HepG2 (cell line): ENCODE data around the gene ELP1. TPM values are rescaled to one million over a fixed set of nuclear protein-coding genes. Genes with fewer than 3 reads are reported as not detected.

Experiments used
- CCDC6 ChIP-seq: sonication (generic); formaldehyde crosslinking; IDR thresholded peaks from 2 replicates; pipeline ENCODE4 v1.8.1; 2022; ENCODE audit warnings: mild to moderate bottlenecking, missing genetic modification reagents, moderate library complexity
- ETV6 ChIP-seq: sonication (generic); formaldehyde crosslinking; conservative IDR thresholded peaks from 2 replicates; pipeline ENCODE4 v1.4.0; 2020; ENCODE audit warnings: missing genetic modification reagents
- FOXK1 ChIP-seq: sonication (generic); formaldehyde crosslinking; IDR thresholded peaks from 2 replicates; pipeline ENCODE4 v1.4.0; 2020; ENCODE audit warnings: low read depth, missing genetic modification reagents, borderline replicate concordance
- NR1H2 ChIP-seq: sonication (generic); formaldehyde crosslinking; IDR thresholded peaks from 2 replicates; pipeline ENCODE4 v1.8.1; 2022; ENCODE audit warnings: low read depth, missing genetic modification reagents, borderline replicate concordance
- PHF21A ChIP-seq: sonication (generic); formaldehyde crosslinking; IDR thresholded peaks from 2 replicates; pipeline ENCODE4 v1.5.0; 2020; ENCODE audit warnings: mild to moderate bottlenecking, missing genetic modification reagents
- SNRNP70 ChIP-seq: fragments of 200-400 bp; formaldehyde crosslinking; IDR thresholded peaks from 2 replicates; pipeline ENCODE4 v1.6.1; 2017; ENCODE audit warnings: mild to moderate bottlenecking, low read depth, low read length, moderate library complexity
- ZBTB10 ChIP-seq: sonication (generic); formaldehyde crosslinking; IDR thresholded peaks from 2 replicates; pipeline ENCODE4 v1.4.0; 2020; ENCODE audit warnings: missing genetic modification reagents, borderline replicate concordance
- ZBTB26 ChIP-seq: IDR thresholded peaks from 2 replicates; pipeline ENCODE4 v1.6.1; 2016; ENCODE audit warnings: missing compliant biosample characterization, missing genetic modification reagents, borderline replicate concordance
- ZBTB38 ChIP-seq: sonication (generic); formaldehyde crosslinking; IDR thresholded peaks from 2 replicates; pipeline ENCODE4 v1.5.1; 2020; ENCODE audit warnings: mild to moderate bottlenecking, missing genetic modification reagents
- ZNF264 ChIP-seq: sonication (generic); formaldehyde crosslinking; IDR thresholded peaks from 2 replicates; pipeline ENCODE4 v1.4.0; 2020; ENCODE audit warnings: missing genetic modification reagents
- ZNF276 ChIP-seq: sonication (generic); formaldehyde crosslinking; IDR thresholded peaks from 2 replicates; pipeline ENCODE4 v1.4.0; 2020; ENCODE audit warnings: mild to moderate bottlenecking, low read depth, missing genetic modification reagents
- ZNF362 ChIP-seq: sonication (generic); formaldehyde crosslinking; IDR thresholded peaks from 2 replicates; pipeline ENCODE4 v1.4.0; 2020; ENCODE audit warnings: missing genetic modification reagents, mild to moderate bottlenecking, borderline replicate concordance
- ZNF503 ChIP-seq: sonication (generic); formaldehyde crosslinking; IDR thresholded peaks from 2 replicates; pipeline ENCODE4 v1.4.0; 2020; ENCODE audit warnings: missing genetic modification reagents
- ZNF512 ChIP-seq: sonication (generic); formaldehyde crosslinking; IDR thresholded peaks from 2 replicates; pipeline ENCODE4 v1.4.0; 2020; ENCODE audit warnings: mild to moderate bottlenecking, missing genetic modification reagents
- ZNF790 ChIP-seq: sonication (generic); formaldehyde crosslinking; IDR thresholded peaks from 2 replicates; pipeline ENCODE4 v1.8.0; 2022; ENCODE audit warnings: missing genetic modification reagents, mild to moderate bottlenecking, borderline replicate concordance
- ZNF792 ChIP-seq: IDR thresholded peaks from 2 replicates; pipeline ENCODE4 v1.6.1; 2016
- ZNF83 ChIP-seq: sonication (generic); formaldehyde crosslinking; IDR thresholded peaks from 2 replicates; pipeline ENCODE4 v1.4.0; 2020; ENCODE audit warnings: missing genetic modification reagents, mild to moderate bottlenecking, borderline replicate concordance
- ZNF891 ChIP-seq: sonication (generic); formaldehyde crosslinking; IDR thresholded peaks from 2 replicates; pipeline ENCODE4 v1.5.0; 2020; ENCODE audit warnings: mild to moderate bottlenecking, missing genetic modification reagents
- polyA plus RNA-seq, 8 experiments: library from polyadenylated mRNA; depleted of rRNA in 3 of 8; stranded (reverse) in 7 of 8; unstranded in 1 of 8; fragments of >200 nt; fragmentation: Illumina TruSeq in 4 of 8; extraction: Trizol in 4 of 8; gene quantifications; 2 replicates each; pipeline versions ENCODE4 v1.2.1 to v1.2.3, GENCODE V29; 2011 to 2016; ENCODE audit warnings: low read depth in 4 of 8, missing spikeins in 1 of 8, mixed read lengths in 1 of 8; ENCODE audit not compliant: insufficient read depth in 1 of 8
- total RNA-seq, 5 experiments: library from RNA; depleted of rRNA; stranded (reverse); fragments of >200 nt; fragmentation: Illumina TruSeq; extraction: Trizol; gene quantifications; 2 replicates each; pipeline ENCODE4 v1.2.3, GENCODE V29; 2016; ENCODE audit warnings: low read depth in 1 of 5

ELP1 gene
- total and polyA plus RNA-seq, 2 of the 13 experiments (the other 11 are each of a cell fraction or from before 2014, with no cell fraction given), result 157 to 275 TPM

- TF ChIP-seq ZNF503 (CRISPR knock-in tag) (peak; percentile 59; the same call in 1 of the 2 replicates), ZNF792 (no peak), ZBTB26 (CRISPR knock-in tag) (no peak; the same call in 1 of the 2 replicates), ZBTB10 (CRISPR knock-in tag) (no peak), SNRNP70 (no peak), NR1H2 (CRISPR knock-in tag) (no peak), ZNF790 (CRISPR knock-in tag) (no peak), ZNF512 (no peak), ETV6 (CRISPR knock-in tag) (0 out of 2 replicates have a peak, but pooled peaks have one; percentile 48), CCDC6 (CRISPR knock-in tag) (peak; percentile 59; the same call in 1 of the 2 replicates), ZNF891 (CRISPR knock-in tag) (no peak; the same call in 1 of the 2 replicates), ZNF264 (CRISPR knock-in tag) (0 out of 2 replicates have a peak, but pooled peaks have one; percentile 40), ZNF276 (no peak), ZBTB38 (no peak), ZNF83 (CRISPR knock-in tag) (no peak), PHF21A (peak; percentile 52), ZNF362 (CRISPR knock-in tag) (peak; percentile 35; the same call in 1 of the 2 replicates), FOXK1 (CRISPR knock-in tag) (0 out of 2 replicates have a peak, but pooled peaks have one; percentile 20)
These were observed at the start of gene ELP1 (continued) for GRCh38 chr9:108933718-108934322.
